Activated CD4-positive, alpha-beta T cell treated with anti-CD3 and anti-CD28 coated beads for 36 hours (primary cell): Measurements from ENCODE around the gene EXOC6B. TPM values are rescaled to one million over a fixed set of nuclear protein-coding genes. Genes with fewer than 3 reads are reported as not detected.

Source experiments
- ATAC-seq: fragments of 200-7000 bp; cut with Tn5 transposase; one replicate; pipeline ENCODE4 v1.10.0; 2021; ENCODE audit warnings: mild to moderate bottlenecking, moderate library complexity
- CTCF ChIA-PET: fragments of 350-600 bp; sonication (Branson Sonifier 250); formaldehyde crosslinking; loops from one replicate; lab custom pipeline; 2021; ENCODE audit warnings: antibody characterized with exemption; lab: Charles Lee
- POLR2A ChIA-PET: fragments of 350-600 bp; sonication (Branson Sonifier 250); formaldehyde crosslinking; loops from one replicate; lab custom pipeline; 2021; ENCODE audit warnings: antibody characterized with exemption, inconsistent platforms; lab: Charles Lee
- DNase-seq: peaks from one replicate; pipeline ENCODE4 v3.0.0-alpha.2; 2020
- H3K27ac Mint-ChIP-seq: one replicate; pipeline ENCODE4 v1.8.0; 2021; ENCODE audit warnings: mixed read lengths
- H3K27me3 Mint-ChIP-seq: one replicate; pipeline ENCODE4 v1.8.0; 2021; ENCODE audit warnings: mixed read lengths
- H3K36me3 Mint-ChIP-seq: one replicate; pipeline ENCODE4 v1.8.0; 2021; ENCODE audit warnings: low read depth, mixed read lengths
- H3K4me1 Mint-ChIP-seq: one replicate; pipeline ENCODE4 v1.8.0; 2021; ENCODE audit warnings: mixed read lengths
- H3K4me3 Mint-ChIP-seq: one replicate; pipeline ENCODE4 v1.8.0; 2021; ENCODE audit warnings: mild to moderate bottlenecking, moderate library complexity, mixed read lengths
- H3K9me3 Mint-ChIP-seq: one replicate; pipeline ENCODE4 v1.8.0; 2021; ENCODE audit warnings: low read depth, mixed read lengths
- intact Hi-C, 2 experiments: fragments of 100-400 bp; cut with DNase I in 1 of 2; cut with micrococcal nuclease in 1 of 2; formaldehyde crosslinking; loops; one replicate each; pipeline versions ENCODE4 v1.14.2 to v1.15.1; 2022 to 2024; cut with DNase I, micrococcal nuclease
- total RNA-seq, 2 experiments: library from RNA; stranded (reverse); gene quantifications; one replicate each; pipeline ENCODE4 v1.2.3, GENCODE V29; 2021

EXOC6B gene
- 1 to 10 TPM; 7.0 to 9.0 TPM for total RNA-seq

DNA sequence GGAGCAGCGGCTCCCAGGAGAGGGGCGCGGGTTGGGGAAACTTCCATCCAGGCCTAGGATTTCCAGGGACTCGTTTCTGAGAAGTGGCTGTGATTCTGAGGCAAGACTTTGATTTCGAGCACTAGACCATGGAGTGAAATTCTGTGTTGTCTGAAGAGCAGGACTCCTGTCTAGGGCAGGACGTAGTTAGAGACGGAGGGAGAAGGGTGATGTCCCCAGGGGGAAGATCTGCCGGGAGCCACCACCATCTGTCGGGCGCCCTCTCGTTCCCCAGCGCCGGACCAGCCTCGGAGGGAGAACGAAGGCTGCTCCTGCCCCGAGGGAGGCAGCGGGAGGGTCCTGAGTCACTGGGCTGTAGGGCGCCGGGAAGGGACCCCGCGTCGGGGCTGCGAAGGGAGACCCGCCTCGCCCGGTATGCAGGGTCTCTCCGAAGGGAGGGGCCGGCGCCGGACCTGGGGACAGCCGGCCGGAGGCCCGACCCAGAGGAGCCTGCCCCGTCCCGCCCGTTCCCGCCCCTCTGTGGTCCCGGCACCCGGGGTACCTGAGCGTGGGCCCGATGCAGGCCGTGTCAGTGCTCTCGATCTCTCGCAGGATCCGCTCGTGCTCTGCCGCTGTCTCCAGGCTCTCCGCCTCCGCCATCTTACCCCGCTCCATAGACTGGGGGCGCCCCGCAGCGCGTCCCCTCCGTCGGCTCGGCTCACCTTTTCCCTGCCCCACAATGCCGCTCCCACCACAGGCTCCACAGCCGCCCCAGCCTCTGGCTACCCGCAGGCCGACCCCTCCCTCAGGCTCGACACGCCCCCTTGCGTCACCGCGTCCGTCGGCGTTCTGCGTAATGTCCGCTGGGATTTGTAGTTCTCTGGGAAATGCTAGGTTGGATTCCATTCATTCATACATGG lies at the start of gene EXOC6B:
Gene EXOC6B (minus strand): TSS at position 777 of the 899 bp plus-strand sequence.
- intact Hi-C loops = loop anchor here (1.0 to 10.0 kb wide), 7 partner anchors 37 to 1831 kb away; partner anchors contain the start of genes RAB11FIP5 (in 1 of the 2), SFXN5 (in 1 of the 2) and TEX261 (in 1 of the 2)
- H3K27ac Mint-ChIP-seq = peak within 1 kb of the TSS; percentile 75
- H3K36me3 Mint-ChIP-seq = peaks cover 5% of the 10 kb centered on the region
- H3K4me3 Mint-ChIP-seq = peak within 1 kb of the TSS; percentile 93
- DNase-seq (peak; percentile 91), ATAC-seq (peak; percentile 80)
- no peaks in the 10 kb centered on the region for H3K9me3 Mint-ChIP-seq
- ChIA-PET POLR2A (no interaction called here), CTCF (interaction anchor here (1.0 kb wide), 1 partner anchor 56 kb away, joined by 3 read pairs; no protein-coding TSS in a partner anchor)
- peaks cover 2% of the 10 kb centered on the region for H3K27me3 Mint-ChIP-seq
- H3K4me1 Mint-ChIP-seq = peaks cover 40% of the 10 kb centered on the region

DNA sequence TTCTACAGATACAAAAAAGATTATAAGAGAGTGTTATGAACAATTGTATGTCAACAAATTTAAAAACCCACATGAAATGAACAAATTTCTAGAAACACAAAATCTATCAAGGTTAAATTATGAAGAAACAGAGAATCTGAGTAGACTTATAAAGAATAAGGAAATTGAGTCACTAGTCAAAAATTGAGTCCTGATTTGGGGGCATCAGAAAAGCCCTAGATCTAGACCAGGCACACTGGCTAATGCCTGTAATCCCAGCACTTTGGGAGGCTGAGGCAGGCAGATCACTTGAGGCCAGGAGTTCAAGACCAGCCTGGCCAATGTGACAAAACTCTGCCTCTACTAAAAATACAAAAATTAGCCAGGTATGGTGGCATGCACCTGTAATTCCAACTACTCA lies 46.0 kb upstream of the EXOC6B start:
- ATAC-seq = no peak
- CTCF ChIA-PET = interaction anchor here (1.0 kb wide), 1 partner anchor 12 kb away, joined by 5 read pairs; no protein-coding TSS in a partner anchor
- no peaks in the 10 kb centered on the region for H3K36me3 Mint-ChIP-seq

DNA sequence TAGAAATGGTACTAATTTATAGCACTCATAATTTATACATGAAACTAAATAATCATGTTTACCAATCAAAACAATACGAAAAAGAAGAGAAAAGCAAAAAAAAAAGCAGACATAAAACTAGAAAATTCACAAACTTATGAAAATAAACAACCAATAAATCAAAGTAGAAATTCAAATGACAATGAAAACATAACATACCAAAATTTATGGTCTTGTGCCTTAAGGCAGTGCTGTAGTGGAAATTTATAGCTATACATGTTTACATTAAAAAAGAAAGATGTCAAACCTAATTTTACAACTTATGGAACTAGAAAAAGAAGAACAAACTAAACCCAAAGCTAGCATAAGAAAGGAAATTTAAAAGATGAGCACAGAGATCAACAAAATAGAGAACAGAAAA lies 45.2 kb upstream of the EXOC6B start:
- intact Hi-C loops = no loop called here
- peaks cover 2% of the 10 kb centered on the region for H3K9me3 Mint-ChIP-seq
- CTCF ChIA-PET = interaction anchor here (1.0 to 2.4 kb wide), 4 partner anchors 8 to 98 kb away, joined by 3 to 12 read pairs (median 4); partner anchors contain the start of gene SPR
- H3K36me3 Mint-ChIP-seq = no peaks in the 10 kb centered on the region
- H3K4me1 Mint-ChIP-seq = no peaks in the 10 kb centered on the region
- POLR2A ChIA-PET = interaction anchor here (0.6 kb wide), 1 partner anchor 73 kb away, joined by 5 read pairs; no protein-coding TSS in a partner anchor
- no peak overlapping the region for H3K27ac Mint-ChIP-seq
- ATAC-seq (no peak), DNase-seq (no peak)
- no peak overlapping the region for H3K4me3 Mint-ChIP-seq
- peaks cover 34% of the 10 kb centered on the region for H3K27me3 Mint-ChIP-seq

More for the DNA sequence above, 46.0 kb upstream of the EXOC6B start:
- H3K4me1 Mint-ChIP-seq = no peaks in the 10 kb centered on the region
- POLR2A ChIA-PET = no interaction called here
- H3K27me3 Mint-ChIP-seq = peaks cover 31% of the 10 kb centered on the region
- DNase-seq = no peak
- H3K4me3 Mint-ChIP-seq = no peak overlapping the region
- H3K9me3 Mint-ChIP-seq = peaks cover 2% of the 10 kb centered on the region
- H3K27ac Mint-ChIP-seq = no peak overlapping the region
- intact Hi-C loops = no loop called here

DNA sequence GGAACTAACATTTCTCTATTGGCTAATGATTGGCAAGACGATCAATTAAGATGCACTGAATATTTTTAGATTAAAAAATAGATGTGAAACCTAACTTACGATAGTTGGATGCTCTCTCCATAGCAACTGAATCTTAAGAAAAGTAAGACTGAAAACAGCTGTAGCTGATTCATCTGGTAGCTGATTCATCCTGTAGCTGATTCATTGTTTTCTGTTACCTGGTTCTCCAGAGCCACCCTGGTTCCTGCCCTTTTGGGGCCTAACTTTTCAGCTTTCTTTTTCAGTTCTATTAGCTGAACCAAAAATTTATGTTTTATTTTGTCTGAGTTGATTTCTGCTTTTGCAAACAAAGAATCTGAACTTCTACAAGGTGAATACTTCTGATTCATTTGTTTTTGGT lies 38.7 kb upstream of the EXOC6B start:
- Mint-ChIP-seq H3K27me3 (peaks cover 50% of the 10 kb centered on the region), H3K9me3 (no peaks in the 10 kb centered on the region), H3K36me3 (no peaks in the 10 kb centered on the region), H3K4me1 (peaks cover 10% of the 10 kb centered on the region), H3K27ac (no peak overlapping the region), H3K4me3 (no peak overlapping the region)
- CTCF ChIA-PET = interaction anchor here (0.5 to 5.2 kb wide), 19 partner anchors 10 to 347 kb away, joined by 3 to 42 read pairs (median 4); partner anchors contain the start of gene SPR
- intact Hi-C loops = loop anchor here (1.0 to 5.0 kb wide), 5 partner anchors 23 to 717 kb away; partner anchors contain the start of genes CYP26B1 (in 1 of the 2), EXOC6B (in 1 of the 2) and SPR (in 1 of the 2)
- ATAC-seq (peak; percentile 74), DNase-seq (peak; percentile 67)
- POLR2A ChIA-PET = interaction anchor here (0.6 to 0.7 kb wide), 2 partner anchors 51 to 1837 kb away, joined by 3 to 6 read pairs; no protein-coding TSS in a partner anchor

DNA sequence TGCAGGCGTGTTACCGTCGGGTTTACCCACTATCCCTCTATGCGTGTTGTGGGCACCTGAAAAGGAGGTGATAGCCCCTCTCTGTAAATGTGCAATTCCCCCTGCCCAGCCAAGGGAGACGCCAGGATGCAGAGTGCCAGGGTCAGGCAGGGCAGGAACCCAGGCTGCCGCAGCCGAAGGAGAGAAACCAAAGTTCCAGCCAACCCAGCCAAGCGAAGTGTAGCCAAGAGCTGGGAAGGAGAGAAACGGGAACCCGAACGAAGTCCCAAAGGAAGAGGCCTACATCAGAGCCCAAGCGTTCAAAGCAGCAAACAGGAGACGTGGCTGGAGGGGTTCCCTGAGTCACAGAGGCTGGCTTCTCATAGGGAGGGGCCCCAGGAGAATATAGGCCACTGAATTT lies 37.2 kb upstream of the EXOC6B start:
- H3K27ac Mint-ChIP-seq = no peak overlapping the region
- no peaks in the 10 kb centered on the region for H3K36me3 Mint-ChIP-seq
- ATAC-seq (no peak), DNase-seq (no peak)
- ChIA-PET POLR2A (no interaction called here), CTCF (interaction anchor here (0.6 to 5.2 kb wide), 23 partner anchors 8 to 1317 kb away, joined by 3 to 42 read pairs (median 5); partner anchors contain the start of gene SPR)
- intact Hi-C loops = loop anchor here (2.0 to 5.0 kb wide), 4 partner anchors 36 to 716 kb away; partner anchors contain the start of genes CYP26B1 (in 1 of the 2), EMX1 (in 1 of the 2) and EXOC6B (in 1 of the 2)
- H3K4me1 Mint-ChIP-seq = peaks cover 10% of the 10 kb centered on the region
- H3K9me3 Mint-ChIP-seq = no peaks in the 10 kb centered on the region
- H3K27me3 Mint-ChIP-seq = peaks cover 49% of the 10 kb centered on the region
- H3K4me3 Mint-ChIP-seq = no peak overlapping the region

DNA sequence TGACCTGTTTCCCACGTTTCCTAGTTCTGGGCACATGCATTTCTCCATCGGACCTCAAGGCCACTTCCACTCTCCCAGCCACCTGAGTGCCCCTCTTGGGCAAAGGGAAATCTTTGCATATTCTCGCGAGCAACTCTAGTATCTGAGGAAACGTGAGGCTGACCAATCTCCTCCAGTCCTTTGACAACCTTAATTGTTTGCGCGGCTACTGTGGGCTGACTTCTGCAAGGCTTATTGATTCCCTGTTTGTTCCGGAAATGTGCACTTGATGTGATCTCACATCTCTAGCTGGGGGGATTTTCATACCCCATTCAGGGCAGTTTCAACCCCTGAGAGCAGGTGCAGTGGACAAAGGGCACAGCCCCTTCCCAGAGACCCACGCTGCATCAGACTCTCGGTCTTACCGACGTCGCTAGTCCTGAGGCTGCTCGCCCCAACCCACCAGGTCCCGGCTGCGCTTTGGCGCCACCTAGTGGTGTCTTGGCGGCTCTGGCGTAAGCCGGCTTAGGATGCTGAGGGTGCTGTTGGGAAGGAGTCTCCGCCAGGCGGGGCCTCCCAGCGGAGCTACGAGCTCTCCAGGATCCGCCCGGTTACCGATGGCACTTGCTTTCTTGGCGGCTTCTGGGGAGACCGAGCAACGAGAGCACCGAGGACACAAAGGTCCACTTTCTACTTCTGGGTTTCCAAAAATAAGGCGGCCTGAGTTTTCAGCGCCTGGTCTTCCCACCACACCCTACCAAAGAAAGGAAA lies 36.6 kb upstream of the EXOC6B start:
- POLR2A ChIA-PET = no interaction called here
- Mint-ChIP-seq H3K27me3 (peaks cover 50% of the 10 kb centered on the region), H3K4me1 (peaks cover 10% of the 10 kb centered on the region), H3K27ac (peak overlapping the region; percentile 2), H3K9me3 (no peaks in the 10 kb centered on the region), H3K4me3 (peak overlapping the region; percentile 36), H3K36me3 (no peaks in the 10 kb centered on the region)
- intact Hi-C loops = loop anchor here (1.0 to 5.0 kb wide), 6 partner anchors 35 to 715 kb away; partner anchors contain the start of genes CYP26B1 (in 1 of the 2), EMX1 (in 1 of the 2) and EXOC6B (in 1 of the 2)
- CTCF ChIA-PET = interaction anchor here (0.6 to 5.2 kb wide), 32 partner anchors 9 to 1012 kb away, joined by 3 to 42 read pairs (median 4); partner anchors contain the start of genes EMX1 and SPR
- DNase-seq (peak; percentile 93), ATAC-seq (peak; percentile 92)

DNA sequence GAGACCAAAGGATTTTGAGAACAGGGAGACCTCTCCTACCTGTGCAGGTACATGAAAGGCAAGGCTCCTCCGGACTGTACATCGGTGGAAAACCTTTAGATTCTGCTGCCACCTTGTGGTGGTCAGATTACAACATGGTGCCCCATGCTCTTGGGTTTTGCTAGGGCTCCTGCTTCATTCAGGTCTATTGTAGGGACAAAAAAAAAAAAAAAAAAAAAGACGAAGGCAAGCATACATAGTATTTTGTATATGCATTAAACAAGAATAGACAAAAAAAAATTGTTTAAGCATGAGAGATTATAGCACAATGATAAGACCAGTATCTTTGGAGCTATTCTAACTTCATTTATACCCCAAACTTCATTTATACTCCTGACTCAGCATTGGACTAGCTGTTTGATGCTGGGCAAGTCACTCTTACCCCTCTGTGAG lies 34.0 kb upstream of the EXOC6B start:
- peaks cover 10% of the 10 kb centered on the region for H3K4me1 Mint-ChIP-seq
- ChIA-PET CTCF (interaction anchor here (0.6 to 2.1 kb wide), 20 partner anchors 9 to 936 kb away, joined by 3 to 10 read pairs (median 4); partner anchors contain the start of gene SPR), POLR2A (no interaction called here)
- H3K27me3 Mint-ChIP-seq = peaks cover 55% of the 10 kb centered on the region
- intact Hi-C loops = loop anchor here (1.0 to 5.0 kb wide), 4 partner anchors 33 to 713 kb away; partner anchors contain the start of genes CYP26B1 (in 1 of the 2) and EXOC6B (in 1 of the 2)
- ATAC-seq (peak; percentile 65), DNase-seq (peak; percentile 72)
- no peak overlapping the region for H3K4me3 Mint-ChIP-seq
- no peaks in the 10 kb centered on the region for H3K36me3 Mint-ChIP-seq
- H3K9me3 Mint-ChIP-seq = no peaks in the 10 kb centered on the region
- H3K27ac Mint-ChIP-seq = no peak overlapping the region

DNA sequence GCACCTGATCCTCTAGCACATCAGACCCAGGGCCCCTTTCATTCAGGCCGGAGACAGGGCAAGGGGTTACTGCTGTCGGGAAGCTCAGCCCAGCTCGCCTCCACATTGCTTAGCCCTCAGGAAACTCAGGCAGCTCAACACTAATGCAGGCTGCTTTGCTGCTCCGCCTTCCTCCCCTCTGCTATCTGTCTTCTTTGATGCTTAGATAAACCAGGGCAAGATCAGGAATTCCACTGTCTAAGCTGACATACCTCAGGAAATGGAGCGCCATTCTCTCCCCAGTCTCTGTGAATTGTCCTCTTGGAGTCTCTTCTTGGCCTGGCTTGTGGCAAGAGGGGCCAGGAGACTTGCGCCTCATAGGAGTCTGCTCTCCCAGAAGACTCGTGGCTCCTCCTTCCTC lies 25.5 kb upstream of the EXOC6B start:
- ATAC-seq = no peak
- H3K36me3 Mint-ChIP-seq = no peaks in the 10 kb centered on the region
- H3K27ac Mint-ChIP-seq = no peak overlapping the region
- POLR2A ChIA-PET = no interaction called here
- no peak overlapping the region for H3K4me3 Mint-ChIP-seq
- CTCF ChIA-PET = interaction anchor here (1.0 to 2.2 kb wide), 2 partner anchors 8 to 55 kb away, joined by 3 to 8 read pairs; no protein-coding TSS in a partner anchor
- peaks cover 25% of the 10 kb centered on the region for H3K27me3 Mint-ChIP-seq
- H3K4me1 Mint-ChIP-seq = no peaks in the 10 kb centered on the region
- no peaks in the 10 kb centered on the region for H3K9me3 Mint-ChIP-seq
- intact Hi-C loops = no loop called here
- no peak for DNase-seq

DNA sequence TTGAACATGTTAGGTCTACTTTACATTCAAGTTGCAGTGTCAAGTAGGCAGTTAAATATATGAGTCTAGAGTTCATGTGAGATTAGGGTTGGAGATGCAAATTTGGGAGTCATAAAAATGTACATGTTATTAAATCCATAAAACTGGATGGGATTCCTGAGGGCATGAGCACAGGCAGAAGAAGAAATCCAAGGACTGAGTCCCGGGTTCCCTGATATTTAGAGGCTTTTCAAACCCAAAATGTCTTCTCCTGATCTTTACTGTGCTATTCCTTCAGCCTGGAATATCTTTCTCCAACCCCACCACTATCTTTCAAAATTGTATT lies 23.3 kb upstream of the EXOC6B start:
- DNase-seq (no peak), ATAC-seq (no peak)
- Mint-ChIP-seq H3K4me3 (no peak overlapping the region), H3K36me3 (no peaks in the 10 kb centered on the region), H3K27me3 (peaks cover 13% of the 10 kb centered on the region), H3K4me1 (no peaks in the 10 kb centered on the region), H3K27ac (no peak overlapping the region), H3K9me3 (no peaks in the 10 kb centered on the region)
- intact Hi-C loops = no loop called here
- CTCF ChIA-PET = no interaction called here
- POLR2A ChIA-PET = interaction anchor here (0.7 kb wide), 1 partner anchor 69 kb away, joined by 3 read pairs; no protein-coding TSS in a partner anchor

DNA sequence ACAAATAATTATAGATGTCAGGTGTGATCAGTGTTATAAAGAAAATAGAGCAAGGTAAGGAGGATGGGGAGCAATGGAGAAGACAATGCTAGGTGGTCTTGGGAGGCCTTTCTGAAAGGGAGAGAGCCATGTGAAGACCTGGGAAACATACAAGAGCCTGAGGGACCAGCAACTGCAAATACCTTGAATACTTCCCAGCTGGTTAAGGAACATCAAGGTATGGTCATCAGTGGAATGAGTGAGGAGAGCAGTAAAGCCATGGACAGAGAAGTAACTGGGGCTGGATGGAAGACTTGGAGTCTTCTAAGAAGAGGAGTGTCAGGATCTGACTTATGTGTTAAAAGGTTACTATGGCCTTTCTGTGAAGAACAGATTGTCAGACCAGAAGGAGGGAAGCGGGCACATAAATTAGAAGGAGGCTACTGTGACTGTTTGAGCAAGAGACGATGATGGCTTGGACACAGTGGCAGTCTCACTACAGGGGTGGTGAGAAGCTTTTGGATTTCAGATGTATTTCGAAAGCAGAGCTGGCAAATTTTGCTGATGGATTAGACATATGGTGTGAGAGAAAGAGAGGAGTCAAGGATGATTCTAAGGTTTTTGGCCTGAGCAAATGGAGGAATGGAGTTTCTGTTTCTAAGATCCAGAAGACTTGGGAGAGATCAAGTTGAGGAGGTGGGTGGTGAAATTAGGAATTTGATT lies 22.8 kb upstream of the EXOC6B start:
- no peak overlapping the region for H3K4me3 Mint-ChIP-seq
- intact Hi-C loops = no loop called here
- ChIA-PET POLR2A (no interaction called here), CTCF (no interaction called here)
- H3K36me3 Mint-ChIP-seq = no peaks in the 10 kb centered on the region
- H3K27me3 Mint-ChIP-seq = peaks cover 11% of the 10 kb centered on the region
- H3K27ac Mint-ChIP-seq = no peak overlapping the region
- DNase-seq (no peak), ATAC-seq (no peak)
- H3K9me3 Mint-ChIP-seq = no peaks in the 10 kb centered on the region
- no peaks in the 10 kb centered on the region for H3K4me1 Mint-ChIP-seq
